AG04449 (cell line): Measurements from ENCODE around the gene OR14A16.

Experiments
- CTCF ChIA-PET: fragments of 350-600 bp; formaldehyde crosslinking; extraction: SDS; loops from one replicate; lab custom pipeline; 2021; ENCODE audit warnings: antibody characterized with exemption; lab: Yijun Ruan, JAX
- POLR2A ChIA-PET: fragments of 400-600, 350-600 bp; formaldehyde crosslinking; extraction: SDS; loops from one replicate; lab custom pipeline; 2020; ENCODE audit warnings: antibody characterized with exemption, inconsistent platforms; lab: Yijun Ruan, JAX
- DNase-seq: peaks from one replicate; pipeline ENCODE4 v3.0.0-alpha.2; 2010; ENCODE audit warnings: low read depth, low spot score
- H3K4me3 ChIP-seq: 2 replicates; pipeline ENCODE4 v1.5.1; 2011; ENCODE audit warnings: low read depth, mild to moderate bottlenecking, control low read depth, low read length
- TF ChIP-seq, protein P1 (sequence below): IDR thresholded peaks from one replicate; pipeline ENCODE4 v1.5.1; 2011; ENCODE audit warnings: mild to moderate bottlenecking, moderate library complexity, low read length, control low read depth, inconsistent platforms; ENCODE audit not compliant: insufficient read depth; ENCODE audit errors: missing control alignments

The OR14A16 gene, protein sequence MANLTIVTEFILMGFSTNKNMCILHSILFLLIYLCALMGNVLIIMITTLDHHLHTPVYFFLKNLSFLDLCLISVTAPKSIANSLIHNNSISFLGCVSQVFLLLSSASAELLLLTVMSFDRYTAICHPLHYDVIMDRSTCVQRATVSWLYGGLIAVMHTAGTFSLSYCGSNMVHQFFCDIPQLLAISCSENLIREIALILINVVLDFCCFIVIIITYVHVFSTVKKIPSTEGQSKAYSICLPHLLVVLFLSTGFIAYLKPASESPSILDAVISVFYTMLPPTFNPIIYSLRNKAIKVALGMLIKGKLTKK

DNA sequence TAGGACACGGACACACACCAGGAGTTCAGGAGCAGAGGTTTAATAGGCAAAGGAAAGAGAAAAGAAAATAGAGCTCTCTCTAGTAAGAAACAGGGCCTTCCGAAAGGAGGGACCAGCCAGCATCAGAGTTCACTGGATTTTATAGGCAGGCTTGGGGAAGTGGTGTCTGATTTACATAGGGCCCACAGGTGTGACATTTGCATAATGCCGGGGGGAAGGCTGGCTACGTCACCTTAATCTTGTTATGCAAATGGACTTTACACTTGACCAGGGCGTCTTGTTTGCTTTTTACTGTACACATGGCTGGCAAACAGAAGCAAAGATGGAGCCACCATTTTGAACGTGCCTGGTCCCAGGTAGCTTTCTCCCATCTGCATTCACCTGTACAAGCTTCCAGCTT lies at the start of gene OR14A16:
TSS of gene OR14A16 (minus strand) at position 97 of the 400 bp plus-strand sequence. CDS start 8,390 bp downstream, outside the sequence.
- H3K4me3 ChIP-seq, result no peak within 1 kb of the TSS
- POLR2A ChIA-PET, result no interaction called here
- CTCF ChIA-PET, result no interaction called here
- DNase-seq, result no peak
- TF ChIP-seq, protein P1, sequence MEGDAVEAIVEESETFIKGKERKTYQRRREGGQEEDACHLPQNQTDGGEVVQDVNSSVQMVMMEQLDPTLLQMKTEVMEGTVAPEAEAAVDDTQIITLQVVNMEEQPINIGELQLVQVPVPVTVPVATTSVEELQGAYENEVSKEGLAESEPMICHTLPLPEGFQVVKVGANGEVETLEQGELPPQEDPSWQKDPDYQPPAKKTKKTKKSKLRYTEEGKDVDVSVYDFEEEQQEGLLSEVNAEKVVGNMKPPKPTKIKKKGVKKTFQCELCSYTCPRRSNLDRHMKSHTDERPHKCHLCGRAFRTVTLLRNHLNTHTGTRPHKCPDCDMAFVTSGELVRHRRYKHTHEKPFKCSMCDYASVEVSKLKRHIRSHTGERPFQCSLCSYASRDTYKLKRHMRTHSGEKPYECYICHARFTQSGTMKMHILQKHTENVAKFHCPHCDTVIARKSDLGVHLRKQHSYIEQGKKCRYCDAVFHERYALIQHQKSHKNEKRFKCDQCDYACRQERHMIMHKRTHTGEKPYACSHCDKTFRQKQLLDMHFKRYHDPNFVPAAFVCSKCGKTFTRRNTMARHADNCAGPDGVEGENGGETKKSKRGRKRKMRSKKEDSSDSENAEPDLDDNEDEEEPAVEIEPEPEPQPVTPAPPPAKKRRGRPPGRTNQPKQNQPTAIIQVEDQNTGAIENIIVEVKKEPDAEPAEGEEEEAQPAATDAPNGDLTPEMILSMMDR, result no peak

DNA sequence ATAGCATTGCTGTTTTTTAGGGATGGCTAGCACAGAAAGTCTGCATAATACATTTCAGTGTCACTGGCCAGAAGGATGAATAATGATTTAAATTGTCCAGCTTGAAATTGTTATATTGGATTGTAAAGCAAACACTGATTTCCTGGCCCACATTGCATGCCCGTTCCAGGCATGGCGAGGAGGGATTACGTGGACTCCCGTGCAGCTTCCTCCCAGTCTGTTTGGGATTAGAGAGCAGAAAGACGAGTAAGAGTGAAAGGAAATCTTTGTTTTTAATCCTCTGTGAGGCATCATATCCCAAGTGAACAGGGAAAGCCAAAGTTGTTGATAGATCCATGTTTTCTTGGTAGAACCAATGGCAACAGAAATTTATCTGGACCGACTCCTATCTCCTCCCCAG lies 41.5 kb upstream of the OR14A16 start:
- no peak for DNase-seq
- POLR2A ChIA-PET, result no interaction called here
- TF ChIP-seq, protein P1, result no peak
- CTCF ChIA-PET, result no interaction called here
- H3K4me3 ChIP-seq, result no peak overlapping the region

DNA sequence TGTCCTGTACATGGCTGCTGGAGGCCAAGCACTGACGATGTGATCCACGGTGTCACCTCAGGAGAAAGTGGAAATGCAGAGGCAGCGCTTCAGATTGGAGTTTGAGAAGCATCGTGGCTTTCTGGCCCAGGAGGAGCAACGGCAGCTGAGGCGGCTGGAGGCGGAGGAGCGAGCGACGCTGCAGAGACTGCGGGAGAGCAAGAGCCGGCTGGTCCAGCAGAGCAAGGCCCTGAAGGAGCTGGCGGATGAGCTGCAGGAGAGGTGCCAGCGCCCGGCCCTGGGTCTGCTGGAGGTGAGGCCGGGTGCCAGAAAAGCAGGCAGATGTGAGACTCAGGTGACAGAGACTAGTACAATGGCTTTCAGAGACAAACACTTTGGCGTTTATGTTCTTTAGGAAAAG lies 40.7 kb upstream of the OR14A16 start:
- ChIA-PET CTCF (no interaction called here), POLR2A (no interaction called here)
- no peak for DNase-seq
- no peak overlapping the region for H3K4me3 ChIP-seq
- TF ChIP-seq, protein P1, result no peak

DNA sequence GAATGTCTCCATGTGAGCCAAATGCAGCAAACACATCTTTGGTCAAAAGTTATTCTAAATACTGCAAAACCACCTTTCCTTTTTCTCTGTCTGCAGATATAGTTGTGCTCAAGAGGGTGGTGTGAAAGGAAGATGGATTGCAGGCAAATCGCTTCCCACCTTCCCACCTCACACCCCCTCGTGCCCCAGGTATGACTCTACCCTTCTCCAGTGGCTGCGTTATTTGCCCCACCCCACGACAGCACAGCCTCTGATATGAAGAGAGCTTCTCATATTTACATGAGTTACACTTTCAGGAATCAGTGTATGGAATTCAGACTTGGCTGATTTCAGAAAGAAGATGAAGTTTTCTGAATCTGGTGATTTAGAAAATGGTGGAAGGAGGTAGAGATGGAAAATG lies 38.8 kb upstream of the OR14A16 start:
- TF ChIP-seq, protein P1, result no peak
- POLR2A ChIA-PET, result no interaction called here

DNA sequence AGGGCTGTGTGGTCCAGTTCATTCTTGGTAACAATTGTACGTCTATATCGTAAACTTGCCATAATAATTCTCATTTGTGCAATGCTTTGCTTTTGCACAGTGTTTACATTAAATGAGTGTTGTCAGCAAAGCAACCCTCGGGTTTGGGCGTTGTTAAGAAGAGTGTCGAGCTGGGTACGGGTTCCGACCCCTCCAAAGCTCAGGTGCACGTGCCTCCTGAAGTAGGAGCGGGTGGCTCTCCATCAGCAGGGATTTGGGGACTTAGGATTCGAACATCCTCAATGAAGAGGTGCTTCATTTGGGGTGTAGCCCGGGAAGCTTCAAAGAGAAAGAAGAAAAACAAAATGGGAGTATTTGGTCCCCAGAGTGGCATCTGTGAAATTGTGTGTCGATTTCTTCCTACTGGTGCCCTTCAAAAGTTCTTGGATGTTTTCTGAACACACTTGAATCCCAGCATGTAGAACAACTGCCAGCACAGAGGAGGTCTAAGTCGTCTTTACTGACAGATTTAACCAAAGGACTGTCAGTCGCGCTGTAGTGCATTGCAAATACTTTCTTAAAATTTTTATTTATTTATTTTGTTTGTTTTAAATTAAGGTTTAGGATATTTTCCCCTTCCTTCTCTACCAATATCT lies 34.2 kb upstream of the OR14A16 start:
- POLR2A ChIA-PET, result no interaction called here
- CTCF ChIA-PET, result no interaction called here
- no peak overlapping the region for H3K4me3 ChIP-seq
- no peak for DNase-seq
- TF ChIP-seq, protein P1, result no peak

More for the DNA sequence above, 38.8 kb upstream of the OR14A16 start:
- DNase-seq, result no peak
- no peak overlapping the region for H3K4me3 ChIP-seq
- CTCF ChIA-PET, result no interaction called here

DNA sequence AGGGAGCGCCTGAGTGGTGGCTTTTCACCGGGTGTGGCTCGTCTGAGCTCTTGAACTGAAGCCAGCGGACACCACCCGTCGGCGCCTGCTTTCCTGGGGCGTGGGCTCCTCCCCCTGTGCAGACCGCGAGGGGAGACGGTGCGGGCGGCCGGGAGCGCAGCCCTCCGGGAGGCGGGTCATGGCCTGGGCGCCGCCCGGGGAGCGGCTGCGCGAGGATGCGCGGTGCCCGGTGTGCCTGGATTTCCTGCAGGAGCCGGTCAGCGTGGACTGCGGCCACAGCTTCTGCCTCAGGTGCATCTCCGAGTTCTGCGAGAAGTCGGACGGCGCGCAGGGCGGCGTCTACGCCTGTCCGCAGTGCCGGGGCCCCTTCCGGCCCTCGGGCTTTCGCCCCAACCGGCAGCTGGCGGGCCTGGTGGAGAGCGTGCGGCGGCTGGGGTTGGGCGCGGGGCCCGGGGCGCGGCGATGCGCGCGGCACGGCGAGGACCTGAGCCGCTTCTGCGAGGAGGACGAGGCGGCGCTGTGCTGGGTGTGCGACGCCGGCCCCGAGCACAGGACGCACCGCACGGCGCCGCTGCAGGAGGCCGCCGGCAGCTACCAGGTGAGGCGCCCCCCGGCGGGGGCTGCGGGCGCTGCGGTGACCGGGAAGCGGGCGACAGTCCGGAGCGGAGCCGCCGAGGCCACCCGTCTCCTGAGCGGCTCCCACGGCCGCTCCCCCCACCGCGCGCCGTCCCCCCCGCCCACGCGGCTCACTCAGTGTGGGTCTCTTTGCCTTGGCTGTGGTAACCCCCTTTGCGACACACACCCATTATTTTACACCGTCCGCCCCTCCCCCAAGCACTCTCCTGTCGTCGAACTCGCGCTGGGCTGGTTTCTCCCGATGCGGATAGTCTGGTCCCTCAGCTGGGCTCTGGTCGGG lies 33.4 kb upstream of the OR14A16 start, which contains the start of gene TRIM58:
TSS of gene TRIM58 (plus strand) at position 119 of the 916 bp plus-strand sequence. CDS start at position 179, 60 bp downstream.
- no peak for DNase-seq
- ChIA-PET CTCF (no interaction called here), POLR2A (no interaction called here)
- TF ChIP-seq, protein P1, result no peak
- H3K4me3 ChIP-seq, result no peak within 1 kb of the TSS
